Heart left ventricle (tissue), 16 donors: ENCODE data around the gene PDE6C. TPM values are rescaled to one million over a fixed set of nuclear protein-coding genes. Genes with fewer than 3 reads are reported as not detected.

Source experiments
- ATAC-seq, 4 donors: fragments of 200-7000 bp; cut with Tn5 transposase; one replicate each; pipeline ENCODE4 v1.9.1; 2020 to 2022; ENCODE audit warnings: moderate library complexity in 4 of 4, mild to moderate bottlenecking in 3 of 4, moderate number of reproducible peaks in 1 of 4
- DNase-seq, 5 donors: peaks; one replicate each; pipeline ENCODE4 v3.0.0-alpha.2; 2020
- H3K27ac ChIP-seq, 12 donors: fragments of 200-600 bp; sonication (generic) in 4 of 12; one replicate each; pipeline versions ENCODE4 v1.5.0 to v1.8.0; 2016 to 2022; ENCODE audit warnings: mild to moderate bottlenecking in 2 of 12
- H3K27me3 ChIP-seq, 9 donors: fragments of 200-600 bp; sonication (generic) in 2 of 9; one replicate each; pipeline versions ENCODE4 v1.5.1 to v1.8.0; 2016 to 2022; ENCODE audit warnings: mild to moderate bottlenecking in 3 of 9
- H3K36me3 ChIP-seq, 9 donors: fragments of 200-600 bp; sonication (generic) in 2 of 9; one replicate each; pipeline versions ENCODE4 v1.5.0 to v1.8.0; 2018 to 2022; ENCODE audit warnings: mild to moderate bottlenecking in 2 of 9
- H3K4me1 ChIP-seq, 12 donors: fragments of 200-600 bp; sonication (generic) in 4 of 12; one replicate each; pipeline versions ENCODE4 v1.5.0 to v1.8.0; 2016 to 2022; ENCODE audit warnings: mild to moderate bottlenecking in 3 of 12
- H3K4me3 ChIP-seq, 12 donors: fragments of 200-600 bp; sonication (generic) in 4 of 12; one replicate each; pipeline versions ENCODE4 v1.5.0 to v1.8.0; 2017 to 2022; ENCODE audit warnings: mild to moderate bottlenecking in 9 of 12, moderate library complexity in 4 of 12
- H3K9me3 ChIP-seq, 12 donors: fragments of 200-600 bp; sonication (generic) in 4 of 12; one replicate each; pipeline versions ENCODE4 v1.5.0 to v1.8.0; 2016 to 2022; ENCODE audit warnings: mild to moderate bottlenecking in 1 of 12
- CTCF ChIP-seq, 12 donors: fragments of 200-600 bp; sonication (generic) in 4 of 12; IDR thresholded peaks; one replicate each; pipeline versions ENCODE4 v1.5.0 to v1.8.0; 2018 to 2022; ENCODE audit warnings: antibody characterized with exemption in 12 of 12, mild to moderate bottlenecking in 5 of 12
- POLR2A ChIP-seq, 2 donors: fragments of 450-650 bp; IDR thresholded peaks; one replicate each; pipeline ENCODE4 v1.6.1; 2017; ENCODE audit warnings: antibody characterized with exemption in 2 of 2, mild to moderate bottlenecking in 2 of 2, moderate library complexity in 2 of 2
- WGBS, 4 donors: extraction: QIAGEN DNeasy Blood & Tissue Kit in 2 of 4; methylation state at CpG; one replicate each; pipeline versions ENCODE4 v1.1.5 to v1.1.7; 2013 to 2018; 5-methylcytosine and 5-hydroxymethylcytosine counted together
- intact Hi-C, 10 donors: fragments of 100-400 bp; cut with DNase I; formaldehyde crosslinking; loops; one replicate each; pipeline versions ENCODE4 v1.11.1 to v1.14.2; 2022
- polyA plus RNA-seq, 2 donors: library from polyadenylated mRNA; stranded (reverse); fragments of 200-250 nt; gene quantifications; one replicate each; pipeline ENCODE4 v1.2.3, GENCODE V29; 2013
- total RNA-seq, 9 donors: library from RNA; depleted of rRNA in 2 of 9; stranded (reverse); fragments of >200 nt in 2 of 9; fragmentation: NEBNext Ultra II Directional in 3 of 9; extraction: Animal tissue kit (Norgen Biotek cat#: 25700) in 3 of 9; gene quantifications; one replicate each; pipeline versions ENCODE4 v1.1.0 to v1.2.4, GENCODE V29; 2016 to 2023
- donor health status: ischemic (EF 13 %, LVEDD 7.1; RV severe dilation, severe dysfunction).
- donor health status: healthy with polysubstance abuse.
- donor health status: DM: no; HTN: yes; CAD: no.
- donor health status: DM: no; HTN: no; CAD: no.
- donor health status: ischemic (EF 25% LVEDD 6.9; RV normal size, moderate dysfunction).
- donor health status: ischemic (EF 25% LVEDD 5.7; RV mildly dilated, moderate dysfunction).
- donor health status: healthy.
- donor health status: DM: yes; HTN: yes; CAD: no.
- donor health status: ischemic (EF 35%, LVEDD 5.7; RV mildly dilated, moderate dysfunction).
- donor health status: nonischemic (EF 11% LVEDD 7.7; RV severe dilation, severe dysfunction).
- donor health status: DM: yes; HTN: yes; CAD: no.
- donor health status: PGD.
- donor health status: ischemic (EF 29% LVEDD 5.4; RV normal size, mild dysfunction).
- donor health status: nonischemic (EF 23%, LVEDD 6.1; RV moderate dilation, normal function).

The PDE6C gene
- total and polyA plus RNA-seq, 11 donors, result not detected

- H3K27ac ChIP-seq, result no peak overlapping the region
- H3K36me3 ChIP-seq, result no peaks in the 10 kb centered on the region
- H3K4me1 ChIP-seq, result peaks cover 0 to 16% (median 8%) of the 10 kb centered on the region in 12 donors
- TF ChIP-seq CTCF (IDR thresholded peaks at IDR 0.05), result no peak
- TF ChIP-seq POLR2A (IDR thresholded peaks at IDR 0.05), result no peak
- peaks cover 0 to 11% (median 0%) of the 10 kb centered on the region in 12 donors for H3K9me3 ChIP-seq
- peaks cover 7 to 63% (median 37%) of the 10 kb centered on the region in 9 donors for H3K27me3 ChIP-seq
- intact Hi-C loops, result no loop called here
- DNase-seq, result no peak
- H3K4me3 ChIP-seq, result no peak overlapping the region
- no peak for ATAC-seq
- WGBS, 4 donors, result 60 to 69% (median 62%) methylated on average over 2 of the region's 2 CpGs
Measured at GRCh38 chr10:93604146-93604545, 8.2 kb upstream of the PDE6C start.

- H3K9me3 ChIP-seq, result peaks cover 0 to 11% (median 0%) of the 10 kb centered on the region in 12 donors
- TF ChIP-seq POLR2A (IDR thresholded peaks at IDR 0.05) (no peak), CTCF (IDR thresholded peaks at IDR 0.05) (no peak)
- WGBS, 4 donors, result 85 to 90% (median 88%) methylated on average over 3 of the region's 3 CpGs
- intact Hi-C loops, result no loop called here
- DNase-seq (no peak), ATAC-seq (no peak)
- H3K4me3 ChIP-seq, result no peak overlapping the region
- H3K36me3 ChIP-seq, result no peaks in the 10 kb centered on the region
- H3K27ac ChIP-seq, result no peak overlapping the region
- no peaks in the 10 kb centered on the region for H3K4me1 ChIP-seq
- H3K27me3 ChIP-seq, result peaks cover 0 to 31% (median 12%) of the 10 kb centered on the region in 9 donors
Measured at GRCh38 chr10:93608421-93608820, 3.9 kb upstream of the PDE6C start.

GRCh38 chr10:93613126-93613525, 789 bp downstream of the PDE6C start:
- H3K27me3 ChIP-seq, result no peaks in the 10 kb centered on the region
- H3K4me1 ChIP-seq, result peaks cover 0 to 11% (median 0%) of the 10 kb centered on the region in 12 donors
- no peak overlapping the region for H3K4me3 ChIP-seq
- no peaks in the 10 kb centered on the region for H3K36me3 ChIP-seq
- ATAC-seq, result no peak
- TF ChIP-seq POLR2A (IDR thresholded peaks at IDR 0.05) (no peak), CTCF (IDR thresholded peaks at IDR 0.05) (no peak)
- intact Hi-C loops, result no loop called here
- WGBS, 4 donors, result 78 to 88% (median 83%) methylated on average over 3 of the region's 3 CpGs
- no peak for DNase-seq
- H3K9me3 ChIP-seq, result no peaks in the 10 kb centered on the region
- no peak overlapping the region for H3K27ac ChIP-seq

- Histone ChIP-seq H3K27ac (no peak overlapping the region), H3K36me3 (no peaks in the 10 kb centered on the region), H3K27me3 (no peaks in the 10 kb centered on the region), H3K9me3 (no peaks in the 10 kb centered on the region), H3K4me3 (no peak overlapping the region), H3K4me1 (peaks cover 0 to 11% (median 0%) of the 10 kb centered on the region in 12 donors)
- TF ChIP-seq CTCF (IDR thresholded peaks at IDR 0.05) (no peak), POLR2A (IDR thresholded peaks at IDR 0.05) (no peak)
- DNase-seq (no peak), ATAC-seq (no peak)
- WGBS, 4 donors, result 71 to 83% (median 77%) methylated on average over 7 of the region's 7 CpGs
- intact Hi-C loops, result no loop called here
Measured at GRCh38 chr10:93614101-93614825, 1.9 kb downstream of the PDE6C start.
